ENCODE results near the gene PAK4. TPM values are rescaled to one million over a fixed set of nuclear protein-coding genes. Genes with fewer than 3 reads are reported as not detected.

PAK4 gene
- polyA plus RNA-seq, 1 donor (not counting 4 experiments of a cell fraction or from before 2014, with no cell fraction given), result 11.2 TPM

- peaks cover 41% of the 10 kb centered on the region for H3K79me2 ChIP-seq (ENCODE audit: control insufficient read depth, insufficient read depth, low read length)
- no peak for FAIRE-seq
- TF ChIP-seq CTCF (optimal IDR thresholded peaks at IDR 0.05 in 1 of 3, IDR thresholded peaks at IDR 0.05 in 1 of 3, conservative IDR thresholded peaks at IDR 0.05 in 1 of 3; ENCODE audit: extremely low read depth in 1 of 3, insufficient read depth in 2 of 3, low read length in 3 of 3), result no peak
- TF ChIP-seq EZH2 (IDR thresholded peaks at IDR 0.05; ENCODE audit: low read length), result no peak
Observed at GRCh38 chr19:39163621-39164020, 38.0 kb downstream of the PAK4 start.

GRCh38 chr19:39164289-39164688 is 38.7 kb downstream of the PAK4 start:
- DNase-seq (ENCODE audit: low read depth, low spot score) (no peak), FAIRE-seq (no peak)
- Histone ChIP-seq H3K79me2 (ENCODE audit: control insufficient read depth, insufficient read depth, low read length) (peaks cover 36% of the 10 kb centered on the region), H4K20me1 (ENCODE audit: control insufficient read depth, extremely low read depth, insufficient read depth, low read length) (peaks cover 6% of the 10 kb centered on the region), H3K9me3 (ENCODE audit: control insufficient read depth, low read depth, low read length) (no peaks in the 10 kb centered on the region), H3K27me3 (ENCODE audit: control insufficient read depth, extremely low read depth, insufficient read depth, low read length) (no peaks in the 10 kb centered on the region), H3K4me3 (ENCODE audit: control insufficient read depth in 2 of 3, extremely low read depth in 1 of 3, insufficient read depth in 2 of 3, low read depth in 1 of 3, low read length in 3 of 3) (no peak overlapping the region), H3K4me2 (ENCODE audit: control insufficient read depth, extremely low read depth, insufficient read depth, low read depth, low read length) (no peak overlapping the region), H2AFZ (ENCODE audit: control insufficient read depth, low read length) (no peak overlapping the region), H3K9me1 (ENCODE audit: control insufficient read depth, extremely low read depth, insufficient read depth, low read length) (no peaks in the 10 kb centered on the region), H3K36me3 (ENCODE audit: control insufficient read depth in 2 of 2, extremely low read depth in 1 of 2, insufficient read depth in 2 of 2, low read length in 2 of 2) (no peaks in the 10 kb centered on the region), H3K4me1 (ENCODE audit: control insufficient read depth, extremely low read depth, insufficient read depth, low read length) (peaks cover 32% of the 10 kb centered on the region), H3K27ac (ENCODE audit: control insufficient read depth, insufficient read depth, low read length) (no peak overlapping the region), H3K9ac (ENCODE audit: control insufficient read depth, extremely low read depth, insufficient read depth, low read length) (no peak overlapping the region)
- dilution Hi-C loops (cut with MboI; ENCODE audit: extremely low pct_ligation_motif_present, low sequenced_read_pairs), result no loop called here
- no peak for TF ChIP-seq CTCF (optimal IDR thresholded peaks at IDR 0.05 in 1 of 3, IDR thresholded peaks at IDR 0.05 in 1 of 3, conservative IDR thresholded peaks at IDR 0.05 in 1 of 3; ENCODE audit: extremely low read depth in 1 of 3, insufficient read depth in 2 of 3, low read length in 3 of 3)
- no peak for TF ChIP-seq EZH2 (IDR thresholded peaks at IDR 0.05; ENCODE audit: low read length)

More at GRCh38 chr19:39163621-39164020, 38.0 kb downstream of the PAK4 start:
- Histone ChIP-seq H3K9ac (ENCODE audit: control insufficient read depth, extremely low read depth, insufficient read depth, low read length) (no peak overlapping the region), H3K4me1 (ENCODE audit: control insufficient read depth, extremely low read depth, insufficient read depth, low read length) (peaks cover 32% of the 10 kb centered on the region), H2AFZ (ENCODE audit: control insufficient read depth, low read length) (no peak overlapping the region), H3K36me3 (ENCODE audit: control insufficient read depth in 2 of 2, extremely low read depth in 1 of 2, insufficient read depth in 2 of 2, low read length in 2 of 2) (no peaks in the 10 kb centered on the region), H3K27me3 (ENCODE audit: control insufficient read depth, extremely low read depth, insufficient read depth, low read length) (no peaks in the 10 kb centered on the region), H4K20me1 (ENCODE audit: control insufficient read depth, extremely low read depth, insufficient read depth, low read length) (peaks cover 6% of the 10 kb centered on the region), H3K4me2 (ENCODE audit: control insufficient read depth, extremely low read depth, insufficient read depth, low read depth, low read length) (no peak overlapping the region), H3K9me1 (ENCODE audit: control insufficient read depth, extremely low read depth, insufficient read depth, low read length) (no peaks in the 10 kb centered on the region), H3K9me3 (ENCODE audit: control insufficient read depth, low read depth, low read length) (no peaks in the 10 kb centered on the region), H3K27ac (ENCODE audit: control insufficient read depth, insufficient read depth, low read length) (no peak overlapping the region), H3K4me3 (ENCODE audit: control insufficient read depth in 2 of 3, extremely low read depth in 1 of 3, insufficient read depth in 2 of 3, low read depth in 1 of 3, low read length in 3 of 3) (no peak overlapping the region)
- dilution Hi-C loops (cut with MboI; ENCODE audit: extremely low pct_ligation_motif_present, low sequenced_read_pairs), result no loop called here
- no peak for DNase-seq (ENCODE audit: low read depth, low spot score)
